ENCODE data around the gene UBE2D2.
"Not testable (repeated sequence)": the region's sequence is repeated elsewhere in the genome, so short reads cannot be mapped to it uniquely, and the experiment has no call there.

Gene UBE2D2

GRCh38 chr5:139584137-139584536 is 23.0 kb downstream of the UBE2D2 start:
- no peak for DNase-seq (ENCODE audit: low read depth, low spot score)

- DNase-seq (ENCODE audit: low read depth, low spot score) = not testable (repeated sequence)
These were observed 27.0 kb downstream of the UBE2D2 start for GRCh38 chr5:139588116-139588515.

DNA sequence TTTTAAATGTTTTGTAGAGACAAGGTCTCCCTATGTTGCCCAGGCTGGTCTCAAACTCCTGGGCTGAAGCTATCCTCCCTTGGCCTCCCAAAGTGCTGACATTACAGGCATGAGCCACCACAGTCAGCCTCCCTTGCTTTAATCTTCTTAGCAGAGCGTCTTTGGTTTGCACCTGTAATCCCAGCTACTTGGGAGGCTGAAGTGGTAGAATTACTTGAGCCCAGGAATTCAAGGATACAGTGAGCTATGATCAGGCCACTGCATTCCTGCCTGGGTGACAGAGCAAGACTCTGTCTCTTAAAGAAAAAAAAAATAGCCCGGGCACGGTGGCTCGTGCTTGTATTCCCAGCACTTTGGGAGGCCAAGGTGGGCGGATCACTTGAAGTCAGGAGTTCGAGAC is 27.8 kb downstream of the UBE2D2 start:
- DNase-seq (ENCODE audit: low read depth, low spot score) = no peak

GRCh38 chr5:139592289-139592688 is 31.1 kb downstream of the UBE2D2 start:
- DNase-seq (ENCODE audit: low read depth, low spot score) = no peak

- DNase-seq (ENCODE audit: low read depth, low spot score) = not testable (repeated sequence)
These were observed 31.9 kb downstream of the UBE2D2 start for GRCh38 chr5:139593076-139593475.

DNA sequence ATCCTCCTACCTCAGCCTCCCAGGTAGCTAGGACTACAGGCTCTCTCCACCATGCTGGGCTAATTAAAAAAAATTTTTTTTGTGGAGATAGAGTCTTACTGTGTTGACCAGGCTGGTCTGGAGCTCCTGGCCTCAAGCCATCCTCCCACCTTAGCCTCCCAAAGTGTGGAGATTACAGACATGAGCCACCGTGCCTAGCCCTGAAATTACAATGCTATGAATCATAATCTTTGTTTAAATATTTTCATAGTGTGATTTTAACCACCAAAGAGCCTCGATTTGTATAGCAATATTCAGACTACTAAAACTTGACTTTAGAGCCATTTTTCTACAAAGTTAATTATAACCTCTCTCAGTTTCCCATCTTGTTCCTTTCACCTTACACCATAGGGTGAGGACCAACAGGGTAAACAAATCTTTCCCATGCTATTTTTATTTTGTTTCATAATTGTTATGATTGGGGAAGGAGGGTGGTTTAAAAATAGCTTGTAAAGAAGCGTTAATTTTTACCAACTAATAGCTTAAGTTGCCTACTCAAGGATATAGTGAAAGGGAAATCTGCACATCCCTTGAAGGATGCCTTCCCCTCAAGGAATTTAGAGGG is 32.7 kb downstream of the UBE2D2 start:
- no peak for DNase-seq (ENCODE audit: low read depth, low spot score)

DNA sequence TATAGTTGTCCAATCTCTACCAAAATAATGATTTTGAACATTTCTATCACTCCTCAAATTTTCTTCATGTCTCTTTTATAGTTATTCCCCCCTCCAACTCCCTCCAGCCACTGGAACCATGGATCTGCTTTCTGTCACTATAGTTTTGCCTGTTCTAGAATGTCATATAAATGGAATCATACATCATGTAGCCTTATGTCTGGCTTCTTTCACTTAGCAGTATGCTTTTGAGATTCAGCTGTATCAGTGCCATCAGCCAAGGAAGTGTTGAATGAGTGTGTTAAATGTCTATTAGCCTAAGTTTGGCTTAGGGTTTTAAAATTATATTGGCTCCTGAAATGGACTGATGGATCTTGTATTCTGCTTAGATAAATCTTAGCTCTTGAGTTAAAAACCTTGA is 36.0 kb downstream of the UBE2D2 start:
- no peak for DNase-seq (ENCODE audit: low read depth, low spot score)

DNA sequence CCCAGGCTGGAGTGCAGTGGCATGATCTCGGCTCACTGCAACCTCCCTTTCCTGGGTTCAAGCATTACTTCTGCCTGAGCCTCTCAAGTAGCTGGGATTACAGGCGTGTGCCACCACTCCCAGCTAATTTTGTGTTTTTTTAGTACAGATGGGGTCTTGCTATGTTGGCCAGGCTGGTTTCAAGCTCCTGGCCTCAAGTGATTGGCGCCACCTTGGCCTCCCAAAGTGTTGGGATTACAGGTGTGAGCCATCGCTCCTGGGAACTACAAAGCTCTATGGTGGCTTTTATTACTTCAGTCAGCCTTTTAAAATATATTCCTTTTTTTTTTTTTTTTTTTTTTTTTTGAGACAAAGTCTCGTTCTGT is 37.4 kb downstream of the UBE2D2 start:
- DNase-seq (ENCODE audit: low read depth, low spot score) = not testable (repeated sequence)

- no peak for DNase-seq (ENCODE audit: low read depth, low spot score)
These were observed 39.3 kb downstream of the UBE2D2 start for GRCh38 chr5:139600336-139600949.

- no peak for DNase-seq (ENCODE audit: low read depth, low spot score)
These were observed 40.3 kb downstream of the UBE2D2 start for GRCh38 chr5:139601429-139601828.

- DNase-seq (ENCODE audit: low read depth, low spot score) = not testable (repeated sequence)
These were observed 40.8 kb downstream of the UBE2D2 start for GRCh38 chr5:139601948-139602347.

- DNase-seq (ENCODE audit: low read depth, low spot score) = no peak
These were observed 44.7 kb downstream of the UBE2D2 start for GRCh38 chr5:139605887-139606286.

- no peak for DNase-seq (ENCODE audit: low read depth, low spot score)
These were observed 50.8 kb downstream of the UBE2D2 start for GRCh38 chr5:139611703-139612584.

GRCh38 chr5:139619861-139620260 is 58.7 kb downstream of the UBE2D2 start:
- DNase-seq (ENCODE audit: low read depth, low spot score) = no peak

- DNase-seq (ENCODE audit: low read depth, low spot score) = not testable (repeated sequence)
These were observed 64.3 kb downstream of the UBE2D2 start for GRCh38 chr5:139625398-139625797.

DNA sequence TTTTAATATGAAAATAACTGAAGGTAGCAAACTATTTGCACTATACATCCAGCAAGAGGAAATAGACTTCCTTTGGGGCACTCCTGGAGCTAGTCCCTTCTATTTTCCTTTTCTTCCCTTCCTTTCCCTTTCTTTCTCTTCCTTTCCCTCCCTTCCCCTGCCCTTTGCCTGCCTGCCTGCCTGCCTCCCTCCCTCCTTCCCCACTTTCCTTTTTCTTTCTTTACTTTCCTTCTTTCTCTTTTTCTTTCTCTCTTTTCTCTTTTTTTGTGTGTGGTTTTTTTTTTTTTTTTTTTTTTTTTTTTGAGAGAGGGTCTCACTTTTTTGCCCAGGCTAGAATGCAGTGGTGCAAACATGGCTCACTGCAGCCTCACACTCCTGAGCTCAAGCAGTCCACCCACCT is 69.7 kb downstream of the UBE2D2 start:
- DNase-seq (ENCODE audit: low read depth, low spot score) = no peak

- DNase-seq (ENCODE audit: low read depth, low spot score) = no peak
These were observed 70.5 kb downstream of the UBE2D2 start for GRCh38 chr5:139631520-139632165.

GRCh38 chr5:139633295-139634027 is 72.3 kb downstream of the UBE2D2 start:
- DNase-seq (ENCODE audit: low read depth, low spot score) = peak; percentile 91

DNA sequence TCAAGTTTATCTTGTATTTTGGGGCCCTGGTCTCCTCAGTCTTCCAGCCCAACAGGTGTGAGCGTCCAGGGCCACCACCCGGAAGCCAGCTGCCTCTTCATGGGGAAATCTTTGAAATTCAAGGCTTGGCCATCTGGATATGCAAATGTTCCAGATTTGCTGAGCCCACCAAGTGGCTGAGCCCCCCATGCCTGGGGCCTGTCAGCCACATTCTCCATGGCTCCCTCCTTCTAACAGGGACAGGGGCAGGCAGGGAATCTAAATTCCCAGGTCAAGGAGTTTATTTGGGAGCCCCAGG is 72.8 kb downstream of the UBE2D2 start:
- no peak for DNase-seq (ENCODE audit: low read depth, low spot score)

- peak; percentile 21 for DNase-seq (ENCODE audit: low read depth, low spot score)
These were observed 73.4 kb downstream of the UBE2D2 start for GRCh38 chr5:139634541-139634940.

- DNase-seq (ENCODE audit: low read depth, low spot score) = no peak
These were observed 74.1 kb downstream of the UBE2D2 start for GRCh38 chr5:139635191-139635590.

Measured in ELF-1 (cell line).